ENCODE results near the gene MTMR10.

DNA sequence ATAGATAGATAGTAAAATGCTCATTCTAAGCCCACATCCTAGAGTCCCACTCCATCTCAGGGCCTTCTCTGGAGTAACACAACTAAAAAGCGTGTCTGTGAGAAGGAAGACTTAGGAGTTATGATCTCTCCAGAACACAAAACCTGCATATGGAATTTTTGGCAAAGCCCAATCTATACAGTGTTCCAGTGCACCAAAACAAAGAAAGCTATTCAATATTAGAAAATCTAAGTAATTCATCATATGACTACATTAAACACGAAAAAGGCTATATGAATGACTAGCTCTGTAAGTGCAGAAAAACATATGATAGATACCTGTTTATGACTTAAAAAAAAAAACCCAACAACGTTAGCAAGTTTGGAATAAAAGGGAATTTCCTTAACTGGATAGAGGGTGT, 27.7 kb downstream of the MTMR10 start:
- TF ChIP-seq POLR2A (IDR thresholded peaks at IDR 0.05; ENCODE audit: low read depth, low read length), result no peak
- TF ChIP-seq TAF1 (IDR thresholded peaks at IDR 0.05; ENCODE audit: low read depth, low read length), result no peak

Data from GM12891 (cell line).